HL-60 (cell line): Measurements from ENCODE around the gene SRSF7.

Experiments
- CTCF ChIP-seq: IDR thresholded peaks from one replicate; pipeline ENCODE4 v1.5.1; 2011; ENCODE audit warnings: low read length, control low read depth, inconsistent platforms; ENCODE audit not compliant: insufficient read depth
- POLR2AphosphoS5 ChIP-seq: IDR thresholded peaks from 2 replicates; pipeline ENCODE4 v1.6.1; 2012; ENCODE audit warnings: low read depth

DNA sequence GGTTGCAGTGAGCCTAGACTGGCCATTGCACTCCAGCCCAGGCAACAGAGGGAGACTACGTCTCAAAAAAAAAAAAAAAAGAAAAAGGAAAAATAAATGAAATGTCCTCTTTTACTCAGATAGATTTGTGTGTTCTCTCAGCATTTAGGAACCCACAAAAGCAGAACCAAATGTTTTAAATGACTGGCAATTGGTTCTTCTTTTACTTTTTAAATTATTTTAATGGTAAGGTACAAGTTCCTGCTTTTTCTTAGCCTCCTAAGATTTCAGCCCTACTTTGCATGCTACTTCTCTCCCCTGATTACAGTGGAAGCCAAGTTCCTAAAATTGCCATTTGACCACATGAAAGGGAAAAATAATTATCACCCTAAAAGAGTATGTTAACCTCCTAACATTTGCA, 23.5 kb downstream of the SRSF7 start:
- TF ChIP-seq POLR2AphosphoS5 (no peak), CTCF (no peak)
